Endodermal cell (in vitro differentiated cells): ENCODE measurements around the gene CDH26. TPM values are rescaled to one million over a fixed set of nuclear protein-coding genes. Genes with fewer than 3 reads are reported as not detected.

Source experiments
- DNase-seq: peaks from one replicate; pipeline ENCODE4 v3.0.0-alpha.2; 2017
- H3K27ac ChIP-seq: 2 replicates; pipeline ENCODE4 v1.5.1; 2013; ENCODE audit warnings: mild to moderate bottlenecking, low read depth, low read length, moderate library complexity
- H3K27me3 ChIP-seq: 2 replicates; pipeline ENCODE4 v1.6.1; 2013; ENCODE audit warnings: mild to moderate bottlenecking, low read length, moderate library complexity; ENCODE audit not compliant: insufficient read depth, control insufficient read depth, poor library complexity, severe bottlenecking
- H3K36me3 ChIP-seq: 2 replicates; pipeline ENCODE4 v1.7.0; 2013; ENCODE audit warnings: mild to moderate bottlenecking, low read length, moderate library complexity; ENCODE audit not compliant: control insufficient read depth, insufficient read depth
- H3K4me1 ChIP-seq: one replicate; pipeline ENCODE4 v1.7.0; 2013; ENCODE audit warnings: low read length; ENCODE audit not compliant: control insufficient read depth, insufficient read depth
- H3K4me3 ChIP-seq: 2 replicates; pipeline ENCODE4 v1.5.1; 2013; ENCODE audit warnings: mild to moderate bottlenecking, low read length, moderate library complexity
- H3K9ac ChIP-seq: 2 replicates; pipeline ENCODE4 v1.6.1; 2013; ENCODE audit warnings: mild to moderate bottlenecking, low read length, moderate library complexity; ENCODE audit not compliant: poor library complexity, severe bottlenecking; ENCODE audit errors: extremely low read depth
- H3K9me3 ChIP-seq: 2 replicates; pipeline ENCODE4 v1.6.1; 2013; ENCODE audit warnings: mild to moderate bottlenecking, low read length, moderate library complexity; ENCODE audit not compliant: control insufficient read depth
- H3K27ac Mint-ChIP-seq: 2 replicates; pipeline ENCODE4 v1.8.0; 2020; ENCODE audit warnings: mixed read lengths
- H3K27me3 Mint-ChIP-seq: 2 replicates; pipeline ENCODE4 v1.8.0; 2021; ENCODE audit warnings: mild to moderate bottlenecking, mixed read lengths; ENCODE audit not compliant: insufficient read depth
- H3K36me3 Mint-ChIP-seq: 2 replicates; pipeline ENCODE4 v1.8.0; 2020; ENCODE audit warnings: low read depth, mixed read lengths
- H3K4me1 Mint-ChIP-seq: 2 replicates; pipeline ENCODE4 v1.8.0; 2020; ENCODE audit warnings: mixed read lengths
- H3K4me3 Mint-ChIP-seq: 2 replicates; pipeline ENCODE4 v1.8.0; 2020; ENCODE audit warnings: mild to moderate bottlenecking, moderate library complexity, mixed read lengths
- H3K9me3 Mint-ChIP-seq: 2 replicates; pipeline ENCODE4 v1.8.0; 2020; ENCODE audit warnings: mild to moderate bottlenecking, mixed read lengths
- CTCF ChIP-seq: fragments of 200-600 bp; sonication (generic); conservative IDR thresholded peaks from 2 replicates; pipeline ENCODE4 v1.5.0; 2021; ENCODE audit warnings: antibody characterized with exemption, mild to moderate bottlenecking
- WGBS, 2 experiments: methylation state at CpG; one replicate each; pipeline versions ENCODE4 v1.1.5 to v1.1.7; 2013; ENCODE audit warnings: missing lambda C conversion rate in 2 of 2, mixed read lengths in 1 of 2; ENCODE audit not compliant: insufficient coverage in 1 of 2, insufficient read length in 1 of 2; 5-methylcytosine and 5-hydroxymethylcytosine counted together
- total RNA-seq, 2 donors: library from RNA; stranded (reverse); fragmentation: NEBNext Ultra II Directional in 1 of 2; extraction: Animal tissue kit (Norgen Biotek cat#: 25700) in 1 of 2; gene quantifications; 2 replicates in 1 of 2; 3 replicates in 1 of 2; pipeline ENCODE4 v1.2.1, GENCODE V29; 2021

The CDH26 gene
- total RNA-seq, 2 donors from 2014 or later, result 0.97 to 2.0 TPM

- peak overlapping the region; percentile 81 for H3K4me3 Mint-ChIP-seq
- H3K27ac ChIP-seq, result no peak overlapping the region
- H3K27ac Mint-ChIP-seq, result no peak overlapping the region
- H3K9me3 ChIP-seq, result no peaks in the 10 kb centered on the region
- TF ChIP-seq CTCF, result no peak
- H3K9me3 Mint-ChIP-seq, result peaks cover 8% of the 10 kb centered on the region
- H3K27me3 ChIP-seq, result peaks cover 11% of the 10 kb centered on the region
- peaks cover 11% of the 10 kb centered on the region for H3K36me3 Mint-ChIP-seq
- H3K4me3 ChIP-seq, result no peak overlapping the region
- H3K4me1 Mint-ChIP-seq, result peaks cover 7% of the 10 kb centered on the region
- H3K9ac ChIP-seq, result no peak overlapping the region
- no peak for DNase-seq
- H3K4me1 ChIP-seq, result no peaks in the 10 kb centered on the region
- 92 to 93% methylated on average over 4 of the region's 4 CpGs for WGBS, 2 experiments
- H3K36me3 ChIP-seq, result peaks cover 11% of the 10 kb centered on the region
- H3K27me3 Mint-ChIP-seq, result peaks cover 39% of the 10 kb centered on the region
Measured at GRCh38 chr20:59938221-59938620, 20.0 kb upstream of the CDH26 start.

GRCh38 chr20:59938696-59939051 is 19.5 kb upstream of the CDH26 start:
- peaks cover 39% of the 10 kb centered on the region for H3K27me3 Mint-ChIP-seq
- 89 to 96% methylated on average over 6 to 7 of the region's 7 CpGs for WGBS, 2 experiments
- H3K36me3 Mint-ChIP-seq, result peaks cover 12% of the 10 kb centered on the region
- DNase-seq, result no peak
- Histone ChIP-seq H3K9me3 (no peaks in the 10 kb centered on the region), H3K9ac (no peak overlapping the region), H3K4me3 (no peak overlapping the region), H3K27ac (no peak overlapping the region), H3K36me3 (peaks cover 16% of the 10 kb centered on the region), H3K4me1 (no peaks in the 10 kb centered on the region), H3K27me3 (peaks cover 11% of the 10 kb centered on the region)
- H3K4me3 Mint-ChIP-seq, result peak overlapping the region; percentile 81
- peaks cover 8% of the 10 kb centered on the region for H3K9me3 Mint-ChIP-seq
- TF ChIP-seq CTCF, result no peak
- no peak overlapping the region for H3K27ac Mint-ChIP-seq
- H3K4me1 Mint-ChIP-seq, result peaks cover 7% of the 10 kb centered on the region

GRCh38 chr20:59939052-59939878 is 19.0 kb upstream of the CDH26 start:
- WGBS, 2 experiments, result 52 to 88% methylated on average over 55 to 104 of the region's 104 CpGs
- Histone ChIP-seq H3K36me3 (peaks cover 22% of the 10 kb centered on the region), H3K9me3 (no peaks in the 10 kb centered on the region), H3K27ac (peak overlapping the region; percentile 96), H3K9ac (no peak overlapping the region), H3K4me1 (no peaks in the 10 kb centered on the region), H3K4me3 (peak overlapping the region; percentile 93), H3K27me3 (peaks cover 11% of the 10 kb centered on the region)
- peak; percentile 77 for DNase-seq
- Mint-ChIP-seq H3K27me3 (peaks cover 36% of the 10 kb centered on the region), H3K36me3 (peaks cover 18% of the 10 kb centered on the region), H3K27ac (no peak overlapping the region), H3K4me1 (peaks cover 7% of the 10 kb centered on the region), H3K4me3 (peak overlapping the region; percentile 81), H3K9me3 (peaks cover 8% of the 10 kb centered on the region)
- no peak for TF ChIP-seq CTCF
